Pancreas (tissue), 10 donors: ENCODE data around the gene DENND2A. TPM values are rescaled to one million over a fixed set of nuclear protein-coding genes. Genes with fewer than 3 reads are reported as not detected.

Experiments
- ATAC-seq, 4 donors: fragments of 200-7000 bp; cut with Tn5 transposase; one replicate each; pipeline versions ENCODE4 v1.8.0 to v1.9.1; 2020; ENCODE audit warnings: mild to moderate bottlenecking in 4 of 4, moderate library complexity in 4 of 4
- DNase-seq, 6 donors: peaks; one replicate each; pipeline ENCODE4 v3.0.0-alpha.2; 2020
- FAIRE-seq: peaks from 2 replicates; lab custom pipeline; 2012; peaks lifted over from hg19 to GRCh38; lab: Jason Lieb, UNC
- H3K27ac ChIP-seq, 4 donors: fragments of 200-600 bp; sonication (generic); 1 replicate in 3 of 4; 2 replicates in 1 of 4; pipeline versions ENCODE4 v1.5.0 to v1.8.0; 2020
- H3K27me3 ChIP-seq, 4 donors: fragments of 200-600 bp; one replicate each; pipeline ENCODE4 v1.8.0; 2021
- H3K36me3 ChIP-seq, 3 donors: fragments of 200-600 bp; sonication (generic) in 1 of 3; one replicate each; pipeline versions ENCODE4 v1.5.0 to v1.8.0; 2020 to 2021
- H3K4me1 ChIP-seq, 3 donors: fragments of 200-600 bp; one replicate each; pipeline ENCODE4 v1.8.0; 2021
- H3K4me3 ChIP-seq, 4 donors: fragments of 200-600 bp; sonication (generic) in 2 of 4; one replicate each; pipeline versions ENCODE4 v1.5.0 to v1.8.0; 2020 to 2021
- H3K9me3 ChIP-seq, 4 donors: fragments of 200-600 bp; one replicate each; pipeline ENCODE4 v1.8.0; 2021
- CTCF ChIP-seq, 4 donors: fragments of 200-600 bp; sonication (generic) in 3 of 4; IDR thresholded peaks; one replicate each; pipeline versions ENCODE4 v1.5.0 to v1.8.0; 2021; ENCODE audit warnings: antibody characterized with exemption in 4 of 4
- WGBS, 2 donors: extraction: QIAGEN DNeasy Blood & Tissue Kit; methylation state at CpG; one replicate each; pipeline ENCODE4 v1.1.7; 2013; 5-methylcytosine and 5-hydroxymethylcytosine counted together
- intact Hi-C, 3 donors: fragments of 100-400 bp; cut with DNase I; formaldehyde crosslinking; loops; one replicate each; pipeline versions ENCODE4 v1.11.1 to v1.14.2; 2022
- polyA plus RNA-seq, 2 donors: library from polyadenylated mRNA; stranded (reverse); fragments of 200-250 nt; gene quantifications; one replicate each; pipeline ENCODE4 v1.2.3, GENCODE V29; 2013
- total RNA-seq, 6 donors: library from RNA; stranded (reverse); fragmentation: NEBNext Ultra II Directional in 4 of 6; extraction: Animal tissue kit (Norgen Biotek cat#: 25700) in 4 of 6; gene quantifications; one replicate each; pipeline versions ENCODE4 v1.2.1 to v1.2.4, GENCODE V29; 2021 to 2023
- donor health status: healthy with polysubstance abuse.
- donor health status: DM: no; HTN: no; CAD: no; lungs with moderate emphysema.
- donor health status: DM: no; HTN: no; CAD: no.
- donor health status: control.
- donor health status: control.
- donor health status: Bipolar disorder and iron deficiency.
- donor health status: DM: yes; HTN: yes; CAD: no.
- donor health status: DM: no; HTN: no; CAD: no.
- donor health status: DM: no; HTN: no; CAD: no.
- donor health status: DM: yes; HTN: yes; CAD: no.

Gene DENND2A
- total and polyA plus RNA-seq, 8 donors: 1.1 to 5.0 (median 1.8) TPM

GRCh38 chr7:140618306-140618705 lies 22.3 kb downstream of the DENND2A start:
- no peak for ATAC-seq

GRCh38 chr7:140617081-140617480 lies 23.5 kb downstream of the DENND2A start:
- H3K4me1 ChIP-seq: no peaks in the 10 kb centered on the region
- H3K27ac ChIP-seq: no peak overlapping the region
- no peaks in the 10 kb centered on the region for H3K9me3 ChIP-seq
- H3K27me3 ChIP-seq: no peaks in the 10 kb centered on the region
- no peak for TF ChIP-seq CTCF (IDR thresholded peaks at IDR 0.05)
- ATAC-seq (no peak), DNase-seq (no peak), FAIRE-seq (no peak)
- H3K4me3 ChIP-seq: no peak overlapping the region
- H3K36me3 ChIP-seq: no peaks in the 10 kb centered on the region
- 83 to 85% methylated on average over 7 of the region's 7 CpGs for WGBS, 2 donors
- intact Hi-C loops: no loop called here

More at GRCh38 chr7:140618306-140618705, 22.3 kb downstream of the DENND2A start:
- no peaks in the 10 kb centered on the region for H3K27me3 ChIP-seq
- H3K4me3 ChIP-seq: no peak overlapping the region
- H3K27ac ChIP-seq: no peak overlapping the region
- no peaks in the 10 kb centered on the region for H3K4me1 ChIP-seq
- no peaks in the 10 kb centered on the region for H3K36me3 ChIP-seq
- DNase-seq: no peak
- H3K9me3 ChIP-seq: no peaks in the 10 kb centered on the region
- WGBS, 2 donors: 82 to 88% methylated on average over 5 of the region's 5 CpGs
- no peak for TF ChIP-seq CTCF (IDR thresholded peaks at IDR 0.05)
- intact Hi-C loops: no loop called here
- FAIRE-seq: no peak

GRCh38 chr7:140616328-140616727 lies 24.3 kb downstream of the DENND2A start:
- no peak for DNase-seq
- H3K27ac ChIP-seq: no peak overlapping the region
- ATAC-seq: no peak
- WGBS, 2 donors: 82 to 96% methylated on average over 4 of the region's 4 CpGs
- TF ChIP-seq CTCF (IDR thresholded peaks at IDR 0.05): no peak
- no peaks in the 10 kb centered on the region for H3K4me1 ChIP-seq
- no peaks in the 10 kb centered on the region for H3K9me3 ChIP-seq
- intact Hi-C loops: no loop called here
- FAIRE-seq: no peak
- no peaks in the 10 kb centered on the region for H3K36me3 ChIP-seq
- no peak overlapping the region for H3K4me3 ChIP-seq
- no peaks in the 10 kb centered on the region for H3K27me3 ChIP-seq

GRCh38 chr7:140611641-140612040 lies 29.0 kb downstream of the DENND2A start:
- Histone ChIP-seq H3K4me3 (no peak overlapping the region), H3K4me1 (no peaks in the 10 kb centered on the region), H3K27ac (no peak overlapping the region), H3K36me3 (no peaks in the 10 kb centered on the region), H3K27me3 (no peaks in the 10 kb centered on the region), H3K9me3 (no peaks in the 10 kb centered on the region)
- DNase-seq: no peak
- FAIRE-seq: no peak
- intact Hi-C loops: no loop called here
- WGBS, 2 donors: 84 to 91% methylated on average over 8 of the region's 8 CpGs
- ATAC-seq: no peak
- no peak for TF ChIP-seq CTCF (IDR thresholded peaks at IDR 0.05)

GRCh38 chr7:140610204-140611165 lies 30.1 kb downstream of the DENND2A start:
- H3K36me3 ChIP-seq: no peaks in the 10 kb centered on the region
- no peak for TF ChIP-seq CTCF (IDR thresholded peaks at IDR 0.05)
- H3K4me1 ChIP-seq: no peaks in the 10 kb centered on the region
- no peak for DNase-seq
- no peak for FAIRE-seq
- no peaks in the 10 kb centered on the region for H3K9me3 ChIP-seq
- no peak overlapping the region for H3K4me3 ChIP-seq
- intact Hi-C loops: no loop called here
- no peak for ATAC-seq
- WGBS, 2 donors: 76 to 79% methylated on average over 12 of the region's 12 CpGs
- no peaks in the 10 kb centered on the region for H3K27me3 ChIP-seq
- no peak overlapping the region for H3K27ac ChIP-seq
